GM19035 (cell line): Measurements from ENCODE around the gene CHI3L1.

Source experiments
- ATAC-seq: cut with Tn5 transposase; IDR thresholded peaks from one replicate; pipeline ENCODE4 v1.9.1; 2021; ENCODE audit not compliant: unreplicated experiment

Gene CHI3L1

DNA sequence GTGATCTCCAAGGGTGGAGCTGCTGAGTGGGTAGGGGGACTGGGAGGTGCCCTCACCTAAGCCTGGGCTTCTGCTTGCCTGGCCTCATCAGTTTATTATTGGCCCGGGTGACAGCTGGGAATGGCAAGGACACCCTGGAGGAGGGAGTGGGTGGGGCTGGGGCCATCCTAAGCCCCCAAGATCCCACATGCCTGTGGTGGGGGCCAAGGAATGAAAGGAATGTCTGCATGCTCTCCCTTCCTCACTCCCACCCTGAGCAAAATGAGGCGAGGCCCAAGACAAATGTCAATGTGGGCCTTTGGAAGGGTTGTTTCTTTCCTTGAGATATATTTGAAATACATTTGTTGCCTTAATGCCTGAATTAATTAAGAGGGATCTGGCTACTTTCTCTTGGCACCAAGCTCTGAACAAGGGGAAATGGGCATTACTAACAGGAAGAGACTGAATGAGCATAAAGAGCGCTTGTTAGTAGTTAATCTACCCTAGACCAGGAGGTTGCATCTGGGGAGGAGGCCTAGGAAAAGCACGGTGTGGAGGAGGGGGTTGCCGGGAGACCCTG is 19.7 kb upstream of the CHI3L1 start:
- no peak for ATAC-seq

DNA sequence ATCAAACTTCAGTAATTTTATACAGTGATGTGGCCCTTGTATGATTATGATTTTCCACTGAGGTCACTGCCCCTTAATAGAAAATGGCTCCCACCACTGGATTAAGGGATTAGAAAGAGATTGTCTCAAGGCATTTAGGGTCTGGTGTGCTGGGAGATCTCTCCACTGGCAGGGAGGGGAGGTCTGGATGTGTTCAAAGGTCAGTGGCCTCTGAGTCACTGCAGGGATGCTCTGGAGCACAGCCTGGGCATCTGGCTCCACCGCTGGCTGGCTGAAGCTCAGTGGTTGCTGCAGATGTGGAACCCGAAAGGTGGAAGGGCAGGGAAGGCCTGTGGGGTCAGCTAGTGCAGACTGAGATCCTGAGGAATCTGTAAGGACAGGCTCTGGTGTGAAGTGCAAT is 18.3 kb upstream of the CHI3L1 start:
- ATAC-seq, result no peak

DNA sequence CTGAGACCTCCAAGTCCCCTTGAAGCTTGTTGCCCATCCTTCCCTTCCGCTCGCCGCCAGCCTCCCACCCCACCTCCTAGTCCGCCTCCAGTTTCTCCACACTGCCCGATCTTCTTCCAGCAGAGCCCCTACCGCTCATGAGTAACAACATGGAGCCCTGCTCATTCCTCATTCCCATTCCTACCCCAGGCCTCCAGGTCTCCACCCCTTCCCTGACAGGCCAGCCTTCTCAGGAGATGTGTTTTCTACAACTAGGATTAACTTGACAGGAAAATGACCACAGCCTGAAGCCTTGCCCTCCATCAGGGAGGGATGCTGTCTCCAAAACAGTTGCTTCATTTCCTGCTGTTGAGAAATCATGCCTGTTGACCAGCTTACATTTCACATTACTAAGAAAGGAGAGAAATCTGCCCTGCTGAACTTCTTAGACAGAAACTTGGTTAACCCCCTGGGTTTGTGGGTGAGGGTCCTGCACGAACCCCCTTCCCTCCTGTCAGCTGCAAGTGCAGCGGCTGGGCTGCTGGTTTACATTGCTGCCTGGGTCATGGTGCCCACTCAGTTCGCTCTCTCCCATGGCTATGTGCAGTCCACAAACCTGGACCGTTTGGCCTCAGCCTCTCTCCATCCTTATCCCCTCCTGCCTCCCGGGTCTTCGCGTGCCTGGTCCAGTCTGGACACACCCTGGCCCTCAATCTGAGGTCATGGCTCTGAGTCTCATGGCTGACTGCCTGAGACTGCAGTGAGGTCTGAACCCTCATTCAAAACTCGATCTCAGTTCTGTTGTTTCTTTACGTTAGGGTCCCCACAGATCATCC is 16.1 kb upstream of the CHI3L1 start:
- no peak for ATAC-seq

GRCh38 chr1:203201516-203202205 is 15.2 kb upstream of the CHI3L1 start:
- ATAC-seq, result no peak

GRCh38 chr1:203200916-203201315 is 14.4 kb upstream of the CHI3L1 start:
- no peak for ATAC-seq

GRCh38 chr1:203199816-203200571 is 13.5 kb upstream of the CHI3L1 start:
- no peak for ATAC-seq

GRCh38 chr1:203199481-203199815 is 12.9 kb upstream of the CHI3L1 start:
- no peak for ATAC-seq

GRCh38 chr1:203199002-203199401 is 12.5 kb upstream of the CHI3L1 start:
- ATAC-seq, result no peak

DNA sequence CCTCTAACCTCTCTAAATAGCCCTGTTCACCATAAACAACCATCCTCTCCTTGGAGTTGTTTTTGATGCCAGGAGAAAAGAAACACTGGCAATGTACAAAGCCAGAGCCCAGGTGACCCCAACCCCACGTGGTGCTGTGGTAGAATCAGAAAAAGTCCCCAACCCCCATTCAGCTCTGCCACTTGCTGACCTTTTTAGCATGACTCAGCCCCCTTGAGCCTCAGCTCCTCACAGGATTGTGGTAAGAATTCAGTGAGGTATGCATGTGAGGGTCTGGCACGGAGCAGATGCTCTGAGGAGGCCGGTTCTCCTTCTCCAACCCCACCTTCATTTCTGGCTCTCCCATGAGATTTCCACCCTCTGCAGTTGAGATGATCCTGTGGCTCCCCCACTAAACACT is 11.1 kb upstream of the CHI3L1 start:
- ATAC-seq, result no peak

GRCh38 chr1:203196371-203196770 is 9.9 kb upstream of the CHI3L1 start:
- no peak for ATAC-seq

DNA sequence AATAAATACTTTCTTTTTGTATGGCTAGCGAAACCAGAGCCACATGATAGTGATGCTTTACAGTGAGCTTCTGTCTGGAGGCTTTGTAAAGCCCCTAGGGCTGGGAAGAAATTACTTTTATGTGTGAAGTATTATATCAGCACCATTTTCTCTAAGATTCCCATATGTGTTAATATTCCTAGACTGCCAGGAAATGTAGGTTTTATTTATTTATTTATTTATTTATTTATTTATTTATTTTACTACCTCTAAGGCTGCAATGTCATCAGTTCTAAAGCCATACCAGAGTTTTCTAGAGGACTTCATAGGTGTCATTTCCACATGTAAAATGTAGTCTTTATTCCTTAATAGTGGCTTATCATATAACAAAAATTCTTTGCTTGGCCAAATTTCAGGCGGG is 4.4 kb upstream of the CHI3L1 start:
- ATAC-seq, result no peak

GRCh38 chr1:203189951-203190352 is 3.4 kb upstream of the CHI3L1 start:
- ATAC-seq, result no peak

GRCh38 chr1:203188686-203189232 is 2.3 kb upstream of the CHI3L1 start:
- no peak for ATAC-seq

GRCh38 chr1:203187689-203188264 is 1.3 kb upstream of the CHI3L1 start:
- no peak for ATAC-seq

GRCh38 chr1:203187304-203187685 is 791 bp upstream of the CHI3L1 start:
- ATAC-seq, result no peak

GRCh38 chr1:203186091-203186445 is 436 bp downstream of the CHI3L1 start:
- ATAC-seq, result no peak

GRCh38 chr1:203185585-203185984 is 919 bp downstream of the CHI3L1 start:
- ATAC-seq, result no peak

GRCh38 chr1:203185061-203185461 is 1.4 kb downstream of the CHI3L1 start:
- no peak for ATAC-seq

DNA sequence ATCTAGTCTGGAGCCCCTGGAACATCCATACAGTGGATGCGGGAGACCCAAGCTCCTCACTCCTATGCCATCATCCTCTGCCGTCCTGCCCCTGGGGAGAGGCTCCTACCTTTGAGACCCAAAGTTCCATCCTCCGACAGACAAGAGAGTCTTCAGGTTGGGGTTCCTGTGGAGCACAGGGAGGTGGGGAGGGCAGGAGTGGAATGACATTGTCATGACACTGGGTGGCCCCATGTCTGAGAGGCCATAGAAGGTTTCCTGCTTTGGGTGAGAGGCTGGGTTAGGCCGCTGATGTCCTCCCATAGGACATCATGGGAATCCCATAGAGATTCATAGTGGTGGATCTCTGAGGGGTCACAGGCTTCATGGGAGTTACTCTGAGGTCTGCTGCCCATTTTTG is 2.0 kb downstream of the CHI3L1 start:
- ATAC-seq, result no peak

DNA sequence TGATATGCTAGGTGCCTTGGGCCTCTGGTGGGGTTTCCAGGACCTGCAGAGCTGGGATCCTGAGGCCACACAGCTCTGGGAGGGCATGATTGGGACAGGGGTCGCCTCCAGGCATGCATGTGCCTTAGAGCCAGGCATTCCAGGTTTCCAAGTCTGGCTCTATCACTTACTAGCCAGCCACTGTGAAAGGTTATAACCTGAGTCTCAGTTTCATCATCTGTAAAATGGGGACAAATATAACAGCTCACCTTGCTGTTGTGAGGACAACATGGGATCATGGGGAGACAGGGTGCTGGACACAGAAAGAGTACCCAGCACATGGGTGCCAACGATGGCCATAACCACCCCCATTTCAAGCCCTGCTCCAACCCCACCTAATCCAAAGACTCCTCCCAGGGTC is 2.7 kb downstream of the CHI3L1 start:
- no peak for ATAC-seq

GRCh38 chr1:203182387-203182953 is 4.0 kb downstream of the CHI3L1 start:
- no peak for ATAC-seq
